Smooth muscle cell (in vitro differentiated cells): ENCODE results near the gene ACTC1. TPM values are rescaled to one million over a fixed set of nuclear protein-coding genes. Genes with fewer than 3 reads are reported as not detected.

ENCODE experiments used
- DNase-seq: peaks from one replicate; lab custom pipeline; 2025; ENCODE audit not compliant: unreplicated experiment; lab: John Stamatoyannopoulos, UW
- H2AFZ ChIP-seq: fragments of 200-600 bp; sonication (generic); 2 replicates; pipeline ENCODE4 v1.6.0; 2016; ENCODE audit warnings: antibody characterized with exemption, low read depth, mild to moderate bottlenecking
- H3F3A ChIP-seq: fragments of 200-600 bp; sonication (generic); 2 replicates; pipeline ENCODE4 v1.6.0; 2017; ENCODE audit warnings: antibody characterized with exemption, low read depth
- H3K27ac ChIP-seq: fragments of 200-600 bp; sonication (generic); 2 replicates; pipeline ENCODE4 v1.5.1; 2016; ENCODE audit warnings: low read depth, mild to moderate bottlenecking
- H3K27me3 ChIP-seq: fragments of 200-600 bp; sonication (generic); 2 replicates; pipeline ENCODE4 v1.6.1; 2016; ENCODE audit warnings: low read depth, mild to moderate bottlenecking
- H3K36me3 ChIP-seq: fragments of 200-600 bp; sonication (generic); 2 replicates; pipeline ENCODE4 v1.5.1; 2016; ENCODE audit warnings: low read depth
- H3K4me1 ChIP-seq: fragments of 200-600 bp; sonication (generic); 2 replicates; pipeline ENCODE4 v1.5.1; 2016; ENCODE audit warnings: low read depth
- H3K4me2 ChIP-seq: fragments of 200-600 bp; sonication (generic); 2 replicates; pipeline ENCODE4 v1.6.0; 2016; ENCODE audit warnings: mild to moderate bottlenecking
- H3K4me3 ChIP-seq: fragments of 200-600 bp; sonication (generic); 2 replicates; pipeline ENCODE4 v1.5.1; 2016; ENCODE audit warnings: mild to moderate bottlenecking
- H3K79me2 ChIP-seq: fragments of 200-600 bp; sonication (generic); 2 replicates; pipeline ENCODE4 v1.6.0; 2016; ENCODE audit warnings: low read depth, mild to moderate bottlenecking
- H3K9ac ChIP-seq: fragments of 200-600 bp; sonication (generic); 2 replicates; pipeline ENCODE4 v1.6.0; 2016; ENCODE audit warnings: low read depth
- H3K9me3 ChIP-seq: fragments of 200-600 bp; sonication (generic); replicated peaks from 2 replicates; pipeline ENCODE4 v1.5.1; 2016; ENCODE audit warnings: low read depth
- H4K20me1 ChIP-seq: fragments of 200-600 bp; sonication (generic); 2 replicates; pipeline ENCODE4 v1.6.0; 2016; ENCODE audit warnings: low read depth
- WGBS: methylation state at CpG from one replicate; pipeline ENCODE4 v1.1.7; 2016; ENCODE audit warnings: low lambda C conversion rate; 5-methylcytosine and 5-hydroxymethylcytosine counted together
- polyA plus RNA-seq: library from polyadenylated mRNA; unstranded; fragments of >200 nt; fragmentation: Nextera tagmentation; extraction: Ambion mirVana; gene quantifications from 2 replicates; pipeline ENCODE4 v1.2.1, GENCODE V29; 2016
- total RNA-seq: library from RNA; depleted of rRNA; stranded (reverse); fragments of >200 nt; gene quantifications from 2 replicates; pipeline ENCODE4 v1.2.3, GENCODE V29; 2014
- TF ChIP-seq, protein P1 (sequence below): fragments of 200-600 bp; sonication (generic); IDR thresholded peaks from 2 replicates; pipeline ENCODE4 v1.5.1; 2017; ENCODE audit warnings: borderline replicate concordance, mild to moderate bottlenecking, antibody characterized with exemption; ENCODE audit not compliant: insufficient read depth, poor library complexity, severe bottlenecking

Gene ACTC1
- total and polyA plus RNA-seq, 2 experiments from 2014 or later = 90.5 to 136 TPM

DNA sequence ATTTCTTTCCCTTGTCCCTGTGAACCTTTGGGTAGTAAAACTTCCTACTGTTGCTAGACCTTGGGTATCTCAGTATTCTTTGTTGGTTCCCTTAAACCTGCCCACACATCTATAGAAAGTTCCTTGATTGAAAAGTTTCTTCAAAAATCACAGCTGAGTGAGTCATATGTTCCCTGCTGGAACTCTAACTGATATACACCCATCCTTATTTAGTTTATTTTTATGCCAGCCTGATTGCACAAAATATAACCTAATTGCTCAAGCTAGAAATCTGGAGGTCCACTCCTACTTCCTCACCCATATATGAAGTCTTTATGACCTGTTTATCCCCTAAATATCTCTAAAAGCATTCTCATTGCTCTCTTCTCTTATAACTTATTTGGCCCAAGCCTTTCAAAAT, 26.8 kb downstream of the ACTC1 start:
- H3F3A ChIP-seq = no peaks in the 10 kb centered on the region
- H3K36me3 ChIP-seq = no peaks in the 10 kb centered on the region
- no peak overlapping the region for H3K4me2 ChIP-seq
- H3K4me3 ChIP-seq = no peak overlapping the region
- H3K4me1 ChIP-seq = no peaks in the 10 kb centered on the region
- H3K27ac ChIP-seq = no peak overlapping the region
- H3K9ac ChIP-seq = no peak overlapping the region
- H3K9me3 ChIP-seq = no peaks in the 10 kb centered on the region
- no peaks in the 10 kb centered on the region for H3K27me3 ChIP-seq
- no peaks in the 10 kb centered on the region for H3K79me2 ChIP-seq
- TF ChIP-seq, protein P1, sequence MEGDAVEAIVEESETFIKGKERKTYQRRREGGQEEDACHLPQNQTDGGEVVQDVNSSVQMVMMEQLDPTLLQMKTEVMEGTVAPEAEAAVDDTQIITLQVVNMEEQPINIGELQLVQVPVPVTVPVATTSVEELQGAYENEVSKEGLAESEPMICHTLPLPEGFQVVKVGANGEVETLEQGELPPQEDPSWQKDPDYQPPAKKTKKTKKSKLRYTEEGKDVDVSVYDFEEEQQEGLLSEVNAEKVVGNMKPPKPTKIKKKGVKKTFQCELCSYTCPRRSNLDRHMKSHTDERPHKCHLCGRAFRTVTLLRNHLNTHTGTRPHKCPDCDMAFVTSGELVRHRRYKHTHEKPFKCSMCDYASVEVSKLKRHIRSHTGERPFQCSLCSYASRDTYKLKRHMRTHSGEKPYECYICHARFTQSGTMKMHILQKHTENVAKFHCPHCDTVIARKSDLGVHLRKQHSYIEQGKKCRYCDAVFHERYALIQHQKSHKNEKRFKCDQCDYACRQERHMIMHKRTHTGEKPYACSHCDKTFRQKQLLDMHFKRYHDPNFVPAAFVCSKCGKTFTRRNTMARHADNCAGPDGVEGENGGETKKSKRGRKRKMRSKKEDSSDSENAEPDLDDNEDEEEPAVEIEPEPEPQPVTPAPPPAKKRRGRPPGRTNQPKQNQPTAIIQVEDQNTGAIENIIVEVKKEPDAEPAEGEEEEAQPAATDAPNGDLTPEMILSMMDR = no peak
- DNase-seq = no peak
- no peak overlapping the region for H2AFZ ChIP-seq
- no peaks in the 10 kb centered on the region for H4K20me1 ChIP-seq

DNA sequence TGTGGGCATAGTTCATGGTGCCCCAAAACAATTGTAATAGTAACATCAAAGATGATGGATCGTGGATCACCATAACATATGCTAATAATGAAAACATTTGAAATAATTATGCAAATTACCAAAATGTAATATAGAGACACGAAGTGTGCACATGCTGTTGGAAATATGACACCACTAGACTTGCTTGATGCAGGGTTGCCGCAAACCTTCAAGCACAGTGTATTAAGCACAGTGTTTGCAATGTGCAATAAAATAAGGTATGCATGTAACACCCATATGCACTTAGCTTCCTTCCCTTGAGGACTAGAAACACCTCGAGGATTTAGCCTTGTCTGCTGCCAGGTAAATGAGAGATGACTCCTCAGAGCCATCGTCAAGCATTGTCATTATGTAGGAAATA, 29.6 kb downstream of the ACTC1 start:
- no peaks in the 10 kb centered on the region for H3K9me3 ChIP-seq
- no peak for DNase-seq
- no peaks in the 10 kb centered on the region for H4K20me1 ChIP-seq
- no peaks in the 10 kb centered on the region for H3K79me2 ChIP-seq
- H3K27me3 ChIP-seq = no peaks in the 10 kb centered on the region
- no peak overlapping the region for H2AFZ ChIP-seq
- H3K9ac ChIP-seq = no peak overlapping the region
- H3K4me2 ChIP-seq = no peak overlapping the region
- no peak overlapping the region for H3K4me3 ChIP-seq
- H3K36me3 ChIP-seq = no peaks in the 10 kb centered on the region
- H3K27ac ChIP-seq = no peak overlapping the region
- TF ChIP-seq, protein P1 = no peak
- H3K4me1 ChIP-seq = no peaks in the 10 kb centered on the region
- H3F3A ChIP-seq = no peaks in the 10 kb centered on the region
- WGBS = 94% methylated on average over 5 of the region's 5 CpGs

DNA sequence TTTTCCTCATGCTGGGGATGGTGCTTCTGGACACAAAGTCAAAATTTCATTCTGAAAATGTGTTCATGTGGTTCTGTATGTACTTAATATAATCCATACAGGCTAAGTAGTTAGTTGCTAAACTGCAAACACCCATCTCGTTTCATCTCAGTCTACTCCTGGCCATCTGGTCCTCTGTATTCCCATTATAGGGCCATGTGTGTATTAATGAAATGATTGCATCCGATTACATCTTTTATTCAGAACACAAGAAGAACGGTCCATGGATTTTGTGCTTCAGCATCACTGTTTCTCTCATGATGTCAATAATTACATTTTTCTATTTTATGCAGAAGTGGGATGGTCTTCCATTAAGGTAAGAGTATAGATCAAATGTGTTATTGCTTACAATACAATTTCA, 34.4 kb downstream of the ACTC1 start:
- no peak for DNase-seq
- H3K9ac ChIP-seq = no peak overlapping the region
- no peaks in the 10 kb centered on the region for H3K79me2 ChIP-seq
- H3K36me3 ChIP-seq = no peaks in the 10 kb centered on the region
- H3K9me3 ChIP-seq = no peaks in the 10 kb centered on the region
- WGBS = 59% methylated on average over 3 of the region's 3 CpGs
- no peak overlapping the region for H3K4me3 ChIP-seq
- H3F3A ChIP-seq = no peaks in the 10 kb centered on the region
- TF ChIP-seq, protein P1 = no peak
- peaks cover 4% of the 10 kb centered on the region for H3K4me1 ChIP-seq
- peaks cover 36% of the 10 kb centered on the region for H3K27me3 ChIP-seq
- no peaks in the 10 kb centered on the region for H4K20me1 ChIP-seq
- no peak overlapping the region for H3K27ac ChIP-seq
- H3K4me2 ChIP-seq = no peak overlapping the region
- no peak overlapping the region for H2AFZ ChIP-seq

DNA sequence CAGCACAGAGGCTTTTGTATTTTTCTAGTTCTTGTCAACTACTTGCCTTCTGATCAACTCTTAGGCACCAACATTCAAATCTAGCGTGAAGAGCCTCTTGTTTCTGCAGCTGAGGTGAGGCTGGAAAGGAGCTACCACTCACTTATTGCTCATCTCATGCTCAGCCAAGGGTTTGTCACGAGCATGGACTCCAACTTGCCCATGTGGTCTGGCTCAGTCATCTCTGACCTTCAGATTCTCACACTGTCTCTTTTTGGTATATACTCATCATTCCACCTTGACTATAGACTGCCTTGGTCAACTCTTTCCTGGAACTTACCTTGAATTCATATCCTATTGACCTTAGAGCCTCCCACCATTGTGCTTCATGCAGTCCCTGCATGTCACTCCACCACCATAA, 35.4 kb downstream of the ACTC1 start:
- no peaks in the 10 kb centered on the region for H3F3A ChIP-seq
- H3K9ac ChIP-seq = no peak overlapping the region
- no peak overlapping the region for H3K4me2 ChIP-seq
- H3K79me2 ChIP-seq = no peaks in the 10 kb centered on the region
- H4K20me1 ChIP-seq = no peaks in the 10 kb centered on the region
- H3K4me3 ChIP-seq = no peak overlapping the region
- WGBS = 67% methylated on average over 2 of the region's 2 CpGs
- H3K27ac ChIP-seq = no peak overlapping the region
- no peaks in the 10 kb centered on the region for H3K9me3 ChIP-seq
- DNase-seq = no peak
- TF ChIP-seq, protein P1 = no peak
- peaks cover 4% of the 10 kb centered on the region for H3K4me1 ChIP-seq
- peaks cover 45% of the 10 kb centered on the region for H3K27me3 ChIP-seq
- no peaks in the 10 kb centered on the region for H3K36me3 ChIP-seq
- H2AFZ ChIP-seq = no peak overlapping the region
